ENCODE results near the gene NOL12.
"Not testable (repeated sequence)": the region's sequence is repeated elsewhere in the genome, so short reads cannot be mapped to it uniquely, and the experiment has no call there.

Gene NOL12, protein sequence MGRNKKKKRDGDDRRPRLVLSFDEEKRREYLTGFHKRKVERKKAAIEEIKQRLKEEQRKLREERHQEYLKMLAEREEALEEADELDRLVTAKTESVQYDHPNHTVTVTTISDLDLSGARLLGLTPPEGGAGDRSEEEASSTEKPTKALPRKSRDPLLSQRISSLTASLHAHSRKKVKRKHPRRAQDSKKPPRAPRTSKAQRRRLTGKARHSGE

DNA sequence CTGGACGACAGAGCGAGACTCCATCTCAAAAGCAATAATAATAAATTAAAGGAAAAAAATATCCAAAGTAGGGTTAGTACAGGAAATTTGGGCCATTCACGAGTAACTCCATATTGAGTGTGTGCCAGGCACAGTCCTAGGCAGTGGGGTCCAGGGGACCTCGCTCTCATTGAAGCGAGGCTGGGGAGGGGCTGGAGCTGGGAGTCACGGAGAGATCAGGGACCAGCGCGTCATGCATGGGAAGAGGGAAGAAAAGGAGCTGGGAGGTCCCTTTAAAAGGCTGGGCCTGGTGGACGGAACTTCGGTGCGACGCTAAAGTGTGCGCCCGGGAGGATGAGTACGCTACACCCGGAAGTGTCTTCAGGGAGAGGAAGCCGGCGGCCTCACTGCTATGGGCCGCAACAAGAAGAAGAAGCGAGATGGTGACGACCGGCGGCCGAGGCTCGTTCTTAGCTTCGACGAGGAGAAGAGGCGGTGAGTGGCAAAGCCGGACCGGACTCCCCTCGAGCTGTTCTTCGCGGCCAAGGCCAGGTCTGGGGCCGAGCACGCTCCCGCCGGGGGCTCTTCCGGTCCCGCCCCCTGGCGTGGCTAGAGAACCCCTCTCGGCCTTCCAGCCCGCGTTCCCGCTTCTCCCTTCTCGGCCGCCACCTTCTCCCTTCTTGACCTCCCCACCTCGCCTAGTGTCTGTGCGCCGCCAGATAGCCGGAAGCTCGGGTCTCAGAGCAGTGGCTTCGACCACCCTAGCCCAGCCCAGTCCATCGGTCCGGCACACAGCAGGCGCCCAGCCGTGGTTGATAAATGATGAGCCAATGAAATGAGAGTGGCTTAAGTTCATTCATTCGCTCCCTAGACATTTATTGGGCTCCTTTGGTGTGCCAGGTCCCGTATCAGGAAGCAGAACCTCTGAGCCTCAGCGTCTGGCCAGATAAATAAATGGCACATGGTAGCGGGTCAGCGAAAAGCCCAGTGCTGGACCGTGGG lies at the start of gene NOL12:
Gene NOL12, plus strand, starts transcription at position 342 of the 981 bp plus-strand sequence. Its CDS starts 50 bp downstream, at position 392.
- DNase-seq (ENCODE audit: low spot score) = peak; percentile 93

DNA sequence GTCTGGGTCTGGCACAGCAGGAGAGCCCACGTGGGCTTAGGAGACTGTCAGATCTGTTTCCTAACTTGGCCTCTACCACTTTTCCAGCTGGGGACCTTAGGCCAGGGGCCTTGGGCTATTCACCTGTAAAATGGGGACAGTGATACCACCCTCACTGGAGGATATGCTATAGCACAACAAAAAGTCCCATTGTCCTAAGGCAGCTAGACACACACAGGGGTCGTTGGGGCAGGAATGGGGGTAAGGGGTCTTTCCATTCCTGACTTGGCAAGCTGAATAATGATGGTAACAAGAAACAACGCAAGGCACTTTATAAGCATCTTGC lies 49.2 kb upstream of the NOL12 start:
- no peak for DNase-seq (ENCODE audit: low spot score)

DNA sequence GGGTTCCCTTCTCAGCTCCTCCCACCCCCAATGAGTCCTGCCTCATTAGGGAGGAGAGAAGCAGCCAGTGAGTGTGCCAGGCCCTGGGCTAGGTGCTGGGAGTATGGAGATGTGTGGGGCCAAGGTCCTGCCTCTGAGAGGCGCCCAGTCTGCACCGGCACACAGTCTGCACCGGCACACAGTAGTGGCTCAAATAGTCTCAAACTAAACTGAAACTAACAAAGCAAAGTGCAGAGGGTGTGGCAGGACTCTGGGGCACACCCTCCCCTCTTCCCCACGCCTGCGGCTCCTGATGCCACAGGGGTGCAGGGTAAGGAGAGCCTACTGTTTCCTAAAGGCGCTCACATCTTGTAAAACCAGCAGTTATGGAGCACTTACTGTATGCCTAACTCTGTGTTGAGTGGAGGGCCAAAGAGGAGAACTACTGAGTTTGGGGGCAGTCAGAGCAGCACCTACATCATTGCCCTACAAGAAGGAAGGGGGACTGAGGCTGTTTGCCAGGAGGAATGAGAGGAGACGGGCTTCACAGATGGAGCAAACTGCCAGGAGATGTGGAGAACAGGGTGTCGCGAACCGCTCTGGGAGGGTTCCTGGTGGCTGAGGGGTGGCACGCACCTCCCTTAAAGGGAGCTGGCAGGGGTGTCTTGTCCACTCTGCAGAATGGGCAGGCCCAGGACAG lies 47.6 kb upstream of the NOL12 start:
- no peak for DNase-seq (ENCODE audit: low spot score)

DNA sequence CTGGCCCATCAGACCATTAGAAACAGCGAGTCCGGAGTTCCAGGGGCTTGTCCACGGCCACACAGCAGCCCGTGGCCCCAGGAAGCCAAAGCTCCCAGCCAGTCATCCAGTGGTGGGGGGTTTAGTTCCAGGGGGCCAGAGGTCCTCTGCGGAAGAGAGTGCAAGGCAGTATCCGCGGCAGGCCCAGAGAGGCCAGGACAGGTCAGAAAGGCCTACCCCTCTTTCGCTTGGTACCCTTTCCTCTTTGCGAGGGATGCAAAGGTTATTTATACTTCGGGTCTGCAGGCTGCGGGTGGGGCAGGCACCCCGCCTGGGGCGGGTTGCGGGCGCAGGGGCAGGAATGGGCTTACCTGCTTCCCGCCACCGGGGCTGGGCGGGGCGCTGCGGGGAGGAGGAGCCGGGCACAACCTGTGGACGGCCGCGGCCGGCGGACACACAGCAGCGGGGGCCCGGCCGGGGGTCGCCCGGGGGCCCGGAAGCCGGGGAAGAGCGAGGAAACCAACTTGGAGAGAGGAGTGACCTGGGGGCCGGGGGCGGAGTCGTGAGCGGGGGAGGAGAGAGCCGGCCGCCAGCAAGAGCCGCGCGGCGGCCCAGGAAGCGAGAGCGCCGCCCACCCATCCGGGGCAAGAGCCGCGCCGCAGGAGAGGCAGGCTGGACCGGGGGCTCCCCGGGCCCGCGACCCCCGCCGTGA lies 46.9 kb upstream of the NOL12 start, which contains the start of gene SH3BP1:
Gene SH3BP1, plus strand, starts transcription at position 600 of the 691 bp plus-strand sequence. CDS start 119 bp downstream, outside the sequence.
- no peak for DNase-seq (ENCODE audit: low spot score)

DNA sequence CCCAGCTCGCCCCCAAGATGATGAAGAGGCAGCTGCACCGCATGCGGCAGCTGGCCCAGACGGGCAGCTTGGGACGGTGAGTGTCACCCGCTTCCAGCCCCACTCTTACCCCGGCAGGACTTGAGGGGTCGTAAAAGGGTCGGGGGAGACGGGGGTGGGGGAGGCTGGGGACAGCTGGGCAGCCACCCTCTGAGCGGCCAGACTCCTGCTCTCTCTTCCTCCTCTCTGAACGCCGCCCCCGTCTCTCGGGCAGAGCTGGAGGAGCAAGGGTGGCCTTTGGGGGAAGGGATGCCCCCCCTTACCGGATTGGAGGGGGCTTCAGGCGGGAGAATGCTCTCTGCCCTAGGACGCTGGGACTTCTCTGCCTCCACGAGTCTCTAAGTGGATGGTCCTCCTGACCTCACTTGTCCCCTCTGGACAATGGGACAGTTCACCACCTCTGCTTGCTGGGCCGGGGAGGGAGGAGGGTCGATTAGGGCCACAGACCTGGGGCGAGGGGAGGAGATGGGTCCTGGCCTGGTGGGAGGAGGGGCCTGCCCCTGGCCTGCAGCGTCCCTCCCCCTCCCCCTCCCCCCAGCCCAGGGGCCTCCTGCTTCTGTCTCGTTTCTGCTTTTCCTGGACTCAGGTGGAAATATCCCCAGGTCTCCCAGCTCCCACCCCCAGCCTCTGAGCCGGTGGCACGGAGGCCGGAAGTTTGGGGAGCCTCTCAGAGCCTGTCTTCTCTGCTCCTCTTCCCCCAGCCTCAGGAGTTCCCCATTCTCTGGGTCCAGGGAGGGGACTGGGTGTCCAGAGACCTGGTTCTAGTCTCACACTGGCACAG lies 46.2 kb upstream of the NOL12 start:
- no peak for DNase-seq (ENCODE audit: low spot score)

DNA sequence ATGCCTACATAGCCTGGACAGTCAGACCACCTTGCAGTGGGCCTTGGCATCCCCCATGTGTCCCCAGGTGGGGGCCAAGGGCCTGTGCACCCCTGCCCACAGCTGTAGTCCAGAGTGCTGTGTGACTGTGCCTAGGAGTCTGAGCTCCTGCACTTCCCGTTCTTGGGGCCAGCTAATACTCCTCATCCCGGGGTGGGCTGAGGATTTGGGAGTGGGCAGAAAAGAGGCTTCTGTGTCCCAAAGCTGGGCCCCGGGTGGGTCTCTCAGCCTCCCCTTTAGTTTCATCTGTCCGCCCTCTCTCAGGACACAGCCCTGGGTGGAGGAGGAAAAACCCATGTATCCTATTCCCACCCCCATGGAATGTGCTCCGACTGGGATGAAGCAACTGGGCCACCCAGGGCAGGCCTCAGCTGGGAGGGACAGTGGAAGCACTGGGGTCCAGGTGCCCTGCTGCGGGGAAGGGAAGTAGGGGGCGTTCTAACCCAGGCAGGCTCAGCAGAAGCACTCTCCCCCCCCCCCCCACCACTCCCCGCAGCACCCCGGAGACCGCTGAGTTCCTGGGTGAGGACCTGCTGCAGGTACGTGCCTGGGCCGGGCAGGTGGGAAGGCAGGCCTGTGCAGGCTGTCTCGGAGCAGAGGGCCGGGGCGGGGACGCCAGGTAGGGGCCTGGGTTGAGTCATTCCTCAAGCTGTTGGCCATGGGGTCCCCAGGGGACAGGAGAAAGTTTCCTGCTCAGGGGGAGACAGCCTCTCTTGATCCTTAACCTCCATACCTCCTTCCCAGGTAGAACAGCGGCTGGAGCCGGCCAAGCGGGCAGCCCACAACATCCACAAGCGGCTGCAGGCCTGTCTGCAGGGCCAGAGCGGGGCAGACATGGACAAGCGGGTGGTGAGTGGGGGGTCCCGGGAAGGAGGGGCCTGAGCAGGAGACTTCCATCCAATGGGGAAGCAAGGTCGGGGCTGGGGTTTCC lies 45.3 kb upstream of the NOL12 start:
- DNase-seq (ENCODE audit: low spot score) = no peak

DNA sequence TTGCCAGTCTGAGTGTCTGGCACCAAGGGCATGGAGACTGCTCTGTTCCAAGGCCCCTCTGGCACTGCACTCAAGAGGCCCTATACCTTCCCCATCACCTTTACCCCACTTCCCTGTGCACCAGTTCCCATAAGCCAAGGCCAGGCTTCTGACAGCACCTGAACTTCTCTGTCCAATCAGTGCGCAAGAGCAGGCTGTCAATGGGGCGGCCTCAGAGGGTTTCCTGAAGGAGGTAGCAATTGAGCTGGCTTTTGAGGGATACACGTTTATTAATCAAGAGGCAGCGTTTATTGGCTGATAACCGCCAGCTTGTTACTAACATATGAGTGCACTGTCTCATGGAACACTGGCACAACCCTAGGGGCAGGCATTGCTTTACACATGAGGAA lies 44.6 kb upstream of the NOL12 start:
- no peak for DNase-seq (ENCODE audit: low spot score)

DNA sequence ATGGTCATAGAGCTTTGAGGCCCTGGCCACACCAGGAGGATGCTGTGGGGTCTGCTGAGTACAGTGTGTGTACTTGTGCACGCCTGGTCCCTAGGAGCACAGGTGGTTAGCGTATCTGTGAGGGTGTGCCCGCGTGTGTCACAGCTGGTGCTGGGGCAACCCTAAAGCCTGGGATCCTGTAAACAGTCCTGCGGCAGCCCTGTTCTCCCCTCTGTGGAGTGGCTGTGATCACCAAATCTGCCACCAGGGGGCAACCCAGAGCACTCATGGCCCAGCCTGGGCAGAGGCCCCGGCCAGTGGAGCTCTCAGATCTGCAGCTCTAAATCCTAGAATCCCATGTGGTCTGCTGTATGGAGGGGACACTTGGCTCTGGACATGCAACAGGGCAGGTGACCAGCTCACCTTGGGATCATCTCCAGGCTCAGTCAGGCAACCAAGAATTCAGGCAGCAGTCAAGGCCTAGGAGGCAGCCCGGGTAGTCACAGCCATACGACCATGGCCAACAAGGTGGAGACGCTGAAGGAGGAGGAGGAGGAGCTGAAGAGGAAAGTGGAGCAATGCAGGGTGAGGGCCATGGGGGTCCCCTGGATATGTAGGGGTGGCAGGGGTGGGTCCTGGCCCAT lies 42.8 kb upstream of the NOL12 start:
- peak; percentile 87 for DNase-seq (ENCODE audit: low spot score)

DNA sequence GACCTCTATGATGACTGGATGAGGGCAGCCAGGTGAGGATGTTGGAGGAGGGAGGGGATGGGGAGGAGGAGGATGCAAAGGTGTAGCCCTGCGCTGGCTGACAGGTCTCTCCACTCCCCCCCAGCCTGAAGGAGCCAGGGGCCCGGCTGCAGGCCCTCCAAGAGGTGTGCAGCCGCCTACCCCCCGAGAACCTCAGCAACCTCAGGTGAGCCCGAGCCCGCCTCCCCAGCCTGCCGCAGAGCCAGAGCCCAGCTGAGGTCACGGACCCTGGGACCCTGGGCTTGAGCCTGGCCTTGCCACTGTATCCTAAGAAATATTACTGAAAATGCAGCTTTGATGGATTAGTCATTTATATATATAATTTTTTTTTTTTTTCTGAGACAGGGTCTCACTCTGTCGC lies 38.8 kb upstream of the NOL12 start:
- no peak for DNase-seq (ENCODE audit: low spot score)

DNA sequence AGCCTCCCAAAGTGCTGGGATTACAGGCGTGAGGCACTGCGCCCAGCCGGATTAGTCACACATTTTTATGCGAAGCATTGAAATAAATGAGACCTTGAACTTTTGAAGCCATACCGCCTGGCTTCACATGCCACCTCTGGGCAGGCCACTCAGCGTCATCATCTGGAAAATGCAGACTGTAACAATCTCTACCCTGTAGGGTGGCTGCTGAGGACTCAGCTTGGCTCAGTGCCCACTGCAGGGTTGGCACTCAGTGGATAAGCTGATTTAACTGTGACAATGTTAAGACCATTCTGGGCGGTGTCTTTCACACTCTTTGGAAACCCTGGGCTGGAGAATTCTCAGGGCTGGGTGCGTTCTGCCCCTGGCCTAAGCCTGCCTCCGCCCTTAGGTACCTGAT lies 38.2 kb upstream of the NOL12 start:
- no peak for DNase-seq (ENCODE audit: low spot score)

DNA sequence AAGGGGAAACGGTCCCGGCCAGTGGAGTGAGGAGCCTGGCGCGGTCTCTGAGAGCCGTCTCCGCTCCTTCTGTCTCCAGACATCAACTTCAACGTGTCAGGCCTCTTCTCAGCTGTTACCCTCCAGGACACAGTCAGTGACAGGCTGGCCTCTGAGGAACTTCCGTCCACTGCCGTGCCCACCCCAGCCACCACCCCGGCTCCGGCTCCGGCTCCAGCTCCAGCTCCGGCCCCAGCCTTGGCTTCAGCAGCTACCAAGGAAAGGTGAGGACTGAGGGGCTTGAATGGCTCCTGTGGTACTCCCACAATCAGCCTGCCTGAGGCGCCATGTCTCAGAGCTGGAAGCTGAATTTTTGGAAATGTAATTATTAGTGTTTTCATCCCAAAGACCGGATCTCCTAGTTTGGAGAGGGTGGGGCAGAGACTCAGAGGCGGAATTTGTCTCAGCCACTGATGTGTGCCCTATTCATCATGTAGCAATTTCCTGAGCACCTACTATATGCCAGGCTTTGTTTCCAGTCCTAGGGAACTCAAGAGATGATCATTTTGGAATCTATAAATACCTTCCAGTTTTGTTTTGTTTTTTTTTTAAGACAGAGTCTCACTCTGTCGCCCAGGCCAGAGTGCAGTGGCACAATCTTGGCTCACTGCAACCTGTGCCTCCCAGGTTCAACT lies 35.5 kb upstream of the NOL12 start:
- no peak for DNase-seq (ENCODE audit: low spot score)

DNA sequence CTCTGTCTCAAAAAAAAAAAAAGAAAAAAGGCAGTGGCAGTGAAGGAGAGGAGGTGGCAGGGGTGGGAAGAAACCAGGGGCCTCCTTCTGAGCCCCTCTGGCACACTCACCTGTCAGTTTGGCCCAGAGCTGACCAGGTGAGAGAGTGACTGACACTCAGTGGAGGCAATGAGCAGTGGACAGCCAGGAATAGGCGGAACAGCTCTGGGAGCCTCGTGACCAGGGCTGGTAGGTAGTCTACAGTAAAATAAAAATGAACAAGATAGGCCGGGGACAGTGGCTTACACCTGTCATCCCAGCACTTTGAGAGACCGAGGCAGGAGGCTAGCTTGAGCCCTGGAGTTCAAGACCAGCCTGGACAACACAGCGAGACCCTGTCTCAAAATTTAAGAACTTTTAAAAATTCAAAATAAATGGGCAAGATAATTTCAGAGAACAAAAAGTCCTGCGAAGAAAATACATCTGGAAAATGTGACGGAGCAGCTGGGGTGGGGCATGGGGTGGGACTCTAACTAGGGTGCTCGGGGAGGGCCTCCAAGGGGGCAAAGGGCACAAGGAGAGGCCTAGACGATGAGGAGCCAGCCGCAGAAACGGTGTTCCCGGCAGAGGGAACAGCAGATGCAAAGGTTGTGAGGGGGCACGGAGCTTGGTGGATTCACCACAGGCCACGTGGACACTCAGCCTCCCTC lies 31.4 kb upstream of the NOL12 start:
- no peak for DNase-seq (ENCODE audit: low spot score)

DNA sequence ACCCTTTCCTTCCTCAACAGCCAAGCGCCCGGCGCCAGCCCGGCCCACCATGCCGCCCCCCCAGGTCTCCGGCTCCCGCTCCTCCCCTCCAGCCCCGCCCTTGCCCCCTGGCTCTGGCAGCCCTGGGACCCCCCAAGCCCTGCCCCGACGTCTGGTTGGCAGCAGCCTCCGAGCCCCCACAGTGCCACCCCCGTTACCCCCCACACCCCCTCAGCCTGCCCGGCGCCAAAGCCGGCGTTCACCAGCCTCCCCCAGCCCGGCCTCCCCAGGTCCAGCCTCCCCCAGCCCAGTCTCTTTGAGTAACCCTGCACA lies 30.9 kb upstream of the NOL12 start:
- no peak for DNase-seq (ENCODE audit: low spot score)

DNA sequence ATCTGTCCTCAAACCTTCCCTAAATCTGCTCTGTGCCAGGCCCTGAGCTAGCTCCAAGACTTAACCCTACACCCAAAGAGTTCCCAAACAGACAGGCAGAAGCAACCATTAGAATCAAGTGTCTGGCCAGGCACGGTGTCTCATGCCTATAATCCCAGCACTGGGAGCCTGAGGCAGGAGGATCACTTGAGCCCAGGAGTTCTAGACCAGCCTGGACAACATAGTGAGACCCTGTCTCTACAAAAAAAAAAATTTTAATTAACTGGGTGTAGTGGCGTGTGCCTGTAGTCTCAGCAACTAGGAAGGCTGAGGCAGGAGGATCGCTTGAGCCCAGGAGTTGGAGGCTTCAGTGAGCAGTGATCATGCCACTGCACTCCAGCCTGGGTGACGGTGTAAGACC lies 29.6 kb upstream of the NOL12 start:
- DNase-seq (ENCODE audit: low spot score) = not testable (repeated sequence)

DNA sequence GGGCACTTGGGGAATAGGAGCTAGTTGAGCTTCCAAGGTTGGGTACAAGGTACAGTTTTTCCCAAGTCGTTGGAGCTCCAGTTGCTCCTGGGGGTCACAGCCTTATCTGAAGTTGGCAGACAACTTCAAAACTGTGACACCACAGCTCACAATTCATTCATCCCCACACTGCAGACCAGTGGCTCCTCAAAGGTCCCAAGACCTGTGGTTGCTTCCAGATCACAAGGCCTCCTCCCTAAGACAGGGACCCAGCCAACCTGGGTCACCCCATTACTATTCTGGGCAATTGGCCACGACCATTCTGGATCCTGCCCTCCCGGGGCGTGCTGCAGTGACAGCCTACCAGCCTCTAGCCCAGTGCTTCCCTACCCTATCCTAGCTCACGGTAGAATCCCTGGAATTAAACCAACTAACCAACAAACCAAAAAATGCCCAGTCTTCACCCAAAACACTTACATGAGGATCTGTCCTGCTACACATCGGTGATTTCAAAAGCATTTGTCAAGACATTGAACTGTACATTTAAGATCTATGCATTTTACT lies 28.5 kb upstream of the NOL12 start:
- no peak for DNase-seq (ENCODE audit: low spot score)

DNA sequence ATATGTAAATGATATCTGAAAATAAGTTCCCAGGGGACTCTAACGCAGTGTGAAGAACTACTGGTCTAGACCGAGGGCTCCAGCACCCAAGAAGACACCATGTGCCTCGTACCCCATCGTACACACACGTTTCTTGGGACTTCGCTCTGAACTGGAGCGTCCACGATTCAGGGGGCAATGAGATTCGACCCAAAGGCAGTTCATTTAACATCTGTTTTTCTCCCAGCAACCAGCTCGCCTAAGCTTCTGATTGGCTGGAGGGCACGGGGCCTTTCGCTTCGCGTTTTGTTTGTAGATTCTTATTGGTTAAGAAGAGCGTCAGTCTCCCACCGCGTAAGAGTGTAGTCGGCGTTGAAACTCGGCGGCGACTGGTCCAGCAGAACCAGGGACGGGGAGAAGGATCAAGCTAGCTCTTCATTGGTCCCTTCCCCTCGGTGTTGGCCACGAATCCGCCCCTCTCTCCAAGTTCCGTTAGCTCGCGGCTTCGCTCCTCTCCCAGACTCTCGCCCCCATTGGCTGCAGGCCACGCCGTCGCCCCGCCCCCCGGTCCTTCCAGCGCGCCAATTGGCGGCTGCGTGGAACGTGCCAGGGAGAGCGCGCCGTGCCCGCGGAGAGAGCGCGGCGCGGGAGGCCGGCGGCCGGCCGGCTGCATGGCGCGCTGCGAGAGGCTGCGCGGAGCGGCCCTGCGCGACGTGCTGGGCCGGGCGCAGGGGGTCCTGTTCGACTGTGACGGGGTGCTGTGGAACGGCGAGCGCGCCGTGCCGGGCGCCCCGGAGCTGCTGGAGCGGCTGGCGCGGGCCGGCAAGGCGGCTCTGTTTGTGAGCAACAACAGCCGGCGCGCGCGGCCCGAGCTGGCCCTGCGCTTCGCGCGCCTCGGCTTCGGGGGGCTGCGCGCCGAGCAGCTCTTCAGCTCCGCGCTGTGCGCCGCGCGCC lies 27.7 kb upstream of the NOL12 start, which contains the start of gene PDXP:
Gene PDXP, plus strand, starts transcription at position 591 of the 933 bp plus-strand sequence. Its CDS starts 60 bp downstream, at position 651.
- DNase-seq (ENCODE audit: low spot score) = peak; percentile 100

Data from left forelimb (tissue), 1 donor.